HepG2 (cell line): ENCODE data around the gene CCDC38. TPM values are rescaled to one million over a fixed set of nuclear protein-coding genes. Genes with fewer than 3 reads are reported as not detected.

Source experiments
- ATF3 ChIP-seq: sonication (generic); formaldehyde crosslinking; IDR thresholded peaks from 2 replicates; pipeline ENCODE4 v1.4.0; 2020; ENCODE audit warnings: missing genetic modification reagents
- CCAR2 ChIP-seq: fragments of 200-400 bp; formaldehyde crosslinking; optimal IDR thresholded peaks from 2 replicates; pipeline ENCODE3; 2018; ENCODE audit warnings: low read depth, mild to moderate bottlenecking, low read length, moderate library complexity
- EHMT2 ChIP-seq: fragments of 200-600 bp; sonication (generic); IDR thresholded peaks from 2 replicates; pipeline ENCODE4 v1.7.0; 2017; ENCODE audit warnings: antibody characterized with exemption, low read depth, low read length, borderline replicate concordance
- ETV5 ChIP-seq: IDR thresholded peaks from 2 replicates; pipeline ENCODE4 v1.6.1; 2018; ENCODE audit warnings: missing biosample characterization, missing genetic modification reagents, inconsistent platforms, borderline replicate concordance
- GABPA ChIP-seq, 2 experiments: IDR thresholded peaks; 2 replicates each; pipeline ENCODE4 v1.6.1; 2011 to 2016; ENCODE audit warnings: low read depth in 2 of 2, low read length in 1 of 2, missing biosample characterization in 1 of 2, missing genetic modification characterization in 1 of 2
- GATAD1 ChIP-seq: IDR thresholded peaks from 2 replicates; pipeline ENCODE4 v1.6.1; 2016; ENCODE audit warnings: missing genetic modification reagents, missing compliant biosample characterization
- HIC2 ChIP-seq: sonication (generic); formaldehyde crosslinking; IDR thresholded peaks from 2 replicates; pipeline ENCODE4 v1.9.0; 2022; ENCODE audit warnings: low read depth, missing genetic modification reagents
- HNRNPH1 ChIP-seq: fragments of 200-400 bp; formaldehyde crosslinking; optimal IDR thresholded peaks from 2 replicates; pipeline ENCODE3; 2017; ENCODE audit warnings: mild to moderate bottlenecking, low read depth, low read length
- KDM2A ChIP-seq: sonication (generic); formaldehyde crosslinking; IDR thresholded peaks from 2 replicates; pipeline ENCODE4 v1.4.0; 2020; ENCODE audit warnings: low read depth, missing genetic modification reagents, borderline replicate concordance
- KLF6 ChIP-seq: IDR thresholded peaks from 2 replicates; pipeline ENCODE4 v1.8.0; 2016; ENCODE audit warnings: missing biosample characterization, missing genetic modification reagents
- KMT2A ChIP-seq: sonication (generic); formaldehyde crosslinking; IDR thresholded peaks from 2 replicates; pipeline ENCODE4 v1.4.0; 2020; ENCODE audit warnings: missing genetic modification reagents
- MAX ChIP-seq: IDR thresholded peaks from 2 replicates; pipeline ENCODE4 v1.6.1; 2012; ENCODE audit warnings: inconsistent platforms
- PITX1 ChIP-seq: sonication (generic); formaldehyde crosslinking; IDR thresholded peaks from 2 replicates; pipeline ENCODE4 v1.5.1; 2020; ENCODE audit warnings: mild to moderate bottlenecking, missing genetic modification reagents
- SNAPC4 ChIP-seq: sonication (generic); formaldehyde crosslinking; IDR thresholded peaks from 2 replicates; pipeline ENCODE4 v1.4.0; 2020; ENCODE audit warnings: mild to moderate bottlenecking, missing genetic modification reagents
- SUZ12 ChIP-seq: fragments of 150-350 bp; IDR thresholded peaks from 2 replicates; pipeline ENCODE4 v1.6.1; 2014; ENCODE audit warnings: low read depth, low read length
- ZBTB7A ChIP-seq: sonication (generic); formaldehyde crosslinking; IDR thresholded peaks from 2 replicates; pipeline ENCODE4 v1.8.0; 2022; ENCODE audit warnings: mild to moderate bottlenecking, missing genetic modification reagents
- ZEB1 ChIP-seq: IDR thresholded peaks from 2 replicates; pipeline ENCODE4 v1.6.1; 2012; ENCODE audit warnings: mild to moderate bottlenecking, low read depth, inconsistent platforms; ENCODE audit not compliant: insufficient replicate concordance
- ZNF260 ChIP-seq: sonication (generic); formaldehyde crosslinking; IDR thresholded peaks from 2 replicates; pipeline ENCODE4 v1.4.0; 2020; ENCODE audit warnings: missing genetic modification reagents, low read depth, mild to moderate bottlenecking, borderline replicate concordance
- ZNF44 ChIP-seq: sonication (generic); formaldehyde crosslinking; IDR thresholded peaks from 2 replicates; pipeline ENCODE4 v1.5.1; 2020; ENCODE audit warnings: mild to moderate bottlenecking, missing genetic modification reagents
- ZNF451 ChIP-seq: sonication (generic); formaldehyde crosslinking; IDR thresholded peaks from 2 replicates; pipeline ENCODE4 v1.5.0; 2020; ENCODE audit warnings: mild to moderate bottlenecking, missing genetic modification reagents
- ZNF558 ChIP-seq: sonication (generic); formaldehyde crosslinking; IDR thresholded peaks from 2 replicates; pipeline ENCODE4 v1.9.0; 2022; ENCODE audit warnings: mild to moderate bottlenecking, missing genetic modification reagents, borderline replicate concordance
- ZNF598 ChIP-seq: sonication (generic); formaldehyde crosslinking; IDR thresholded peaks from 2 replicates; pipeline ENCODE4 v1.5.1; 2020; ENCODE audit warnings: mild to moderate bottlenecking, missing genetic modification reagents, borderline replicate concordance
- ZNF724P ChIP-seq: sonication (generic); formaldehyde crosslinking; IDR thresholded peaks from 2 replicates; pipeline ENCODE4 v1.8.0; 2022; ENCODE audit warnings: missing genetic modification reagents, borderline replicate concordance
- polyA plus RNA-seq, 8 experiments: library from polyadenylated mRNA; depleted of rRNA in 3 of 8; stranded (reverse) in 7 of 8; unstranded in 1 of 8; fragments of >200 nt; fragmentation: Illumina TruSeq in 4 of 8; extraction: Trizol in 4 of 8; gene quantifications; 2 replicates each; pipeline versions ENCODE4 v1.2.1 to v1.2.3, GENCODE V29; 2011 to 2016; ENCODE audit warnings: low read depth in 4 of 8, missing spikeins in 1 of 8, mixed read lengths in 1 of 8; ENCODE audit not compliant: insufficient read depth in 1 of 8
- total RNA-seq, 5 experiments: library from RNA; depleted of rRNA; stranded (reverse); fragments of >200 nt; fragmentation: Illumina TruSeq; extraction: Trizol; gene quantifications; 2 replicates each; pipeline ENCODE4 v1.2.3, GENCODE V29; 2016; ENCODE audit warnings: low read depth in 1 of 5

Gene CCDC38
- total and polyA plus RNA-seq, 2 of the 13 experiments (the other 11 are each of a cell fraction or from before 2014, with no cell fraction given), result 0.24 to 0.32 TPM

GRCh38 chr12:95942524-95943329, at the start of gene CCDC38 (continued):
- TF ChIP-seq ZNF724P (CRISPR knock-in tag) (peak; percentile 63; the same call in 1 of the 2 replicates), SNAPC4 (no peak), ZEB1 (no peak), ZNF451 (CRISPR knock-in tag) (peak; percentile 27; the same call in 1 of the 2 replicates), ZNF260 (CRISPR knock-in tag) (no peak), ATF3 (CRISPR knock-in tag) (no peak), CCAR2 (peak; percentile 33), ZNF558 (CRISPR knock-in tag) (peak; percentile 86; the same call in 1 of the 2 replicates), GABPA (IDR thresholded peaks at IDR 0.05; ENCODE audit: low read depth, low read length) (peak; percentile 73), GABPA (CRISPR knock-in tag; IDR thresholded peaks at IDR 0.05; ENCODE audit: low read depth) (peak; percentile 91), ETV5 (CRISPR knock-in tag) (peak; percentile 59), KDM2A (peak; percentile 53), MAX (peak; percentile 60; the same call in 1 of the 2 replicates), PITX1 (CRISPR knock-in tag) (no peak; the same call in none of the 2 replicates), SUZ12 (no peak), HIC2 (CRISPR knock-in tag) (peak; percentile 37; the same call in 1 of the 2 replicates), ZBTB7A (CRISPR knock-in tag) (no peak), GATAD1 (CRISPR knock-in tag) (peak; percentile 77), HNRNPH1 (peak; percentile 53), ZNF598 (CRISPR knock-in tag) (no peak), EHMT2 (no peak), KMT2A (CRISPR knock-in tag) (peak; percentile 40), ZNF44 (CRISPR knock-in tag) (no peak), KLF6 (no peak)
